SK-N-SH (cell line): ENCODE data around the gene LRRC2. TPM values are rescaled to one million over a fixed set of nuclear protein-coding genes. Genes with fewer than 3 reads are reported as not detected.

ENCODE experiments used
- CTCF ChIA-PET: fragments of 300-600, 350-600 bp; formaldehyde crosslinking; extraction: SDS; loops from one replicate; lab custom pipeline; 2021; lab: Yijun Ruan, JAX
- POLR2A ChIA-PET: fragments of 350-600 bp; sonication (Branson Sonifier 250); formaldehyde crosslinking; extraction: SDS; loops from one replicate; lab custom pipeline; 2020; ENCODE audit warnings: antibody characterized with exemption, inconsistent platforms; lab: Yijun Ruan, JAX
- DNase-seq: peaks from one replicate; pipeline ENCODE4 v3.0.0; 2012
- H2AFZ ChIP-seq: fragments of 200-600 bp; sonication (generic); 2 replicates; pipeline ENCODE4 v1.8.1; 2016; ENCODE audit warnings: antibody characterized with exemption, mild to moderate bottlenecking, low read depth
- H3F3A ChIP-seq: fragments of 200-600 bp; sonication (generic); replicated peaks from 2 replicates; pipeline ENCODE3; 2016; ENCODE audit warnings: antibody characterized with exemption, mild to moderate bottlenecking; ENCODE audit not compliant: insufficient read depth
- H3K27ac ChIP-seq, 2 experiments: fragments of 200-500 bp in 1 of 2; fragments of 200-600 bp in 1 of 2; sonication (Bioruptor generic) in 1 of 2; sonication (generic), shearing (Covaris generic) in 1 of 2; 2 replicates each; pipeline versions ENCODE4 v1.5.1 to v1.6.1; 2014 to 2016; ENCODE audit warnings: low read depth in 2 of 2, inconsistent platforms in 1 of 2, low read length in 1 of 2, mild to moderate bottlenecking in 1 of 2, mixed read lengths in 1 of 2
- H3K27me3 ChIP-seq: fragments of 200-600 bp; sonication (generic), shearing (Covaris generic); 2 replicates; pipeline ENCODE4 v1.6.1; 2016; ENCODE audit warnings: mixed run types; ENCODE audit not compliant: insufficient read depth
- H3K36me3 ChIP-seq, 2 experiments: fragments of 200-500 bp in 1 of 2; fragments of 200-600 bp in 1 of 2; sonication (Bioruptor generic) in 1 of 2; sonication (generic) in 1 of 2; replicated peaks in 1 of 2; 2 replicates each; pipeline versions ENCODE3 to v1.5.1; 2014 to 2016; ENCODE audit warnings: low read length in 1 of 2, mild to moderate bottlenecking in 1 of 2; ENCODE audit not compliant: insufficient read depth in 2 of 2, control insufficient read depth in 1 of 2
- H3K4me1 ChIP-seq, 2 experiments: fragments of 200-500 bp in 1 of 2; fragments of 200-600 bp in 1 of 2; sonication (Bioruptor generic) in 1 of 2; sonication (generic), shearing (Covaris generic) in 1 of 2; 2 replicates each; pipeline versions ENCODE4 v1.5.1 to v1.6.1; 2014 to 2016; ENCODE audit warnings: low read depth in 1 of 2, low read length in 1 of 2, mixed run types in 1 of 2; ENCODE audit not compliant: insufficient read depth in 2 of 2, control insufficient read depth in 1 of 2
- H3K4me2 ChIP-seq: fragments of 200-600 bp; sonication (generic), shearing (Covaris generic); 2 replicates; pipeline ENCODE4 v1.6.1; 2017; ENCODE audit warnings: mixed run types
- H3K4me3 ChIP-seq, 2 experiments: fragments of 200-500 bp in 1 of 2; fragments of 200-600 bp in 1 of 2; sonication (Bioruptor generic) in 1 of 2; sonication (generic), shearing (Covaris generic) in 1 of 2; 2 replicates each; pipeline versions ENCODE4 v1.5.1 to v1.8.1; 2014 to 2016; ENCODE audit warnings: low read depth in 2 of 2, inconsistent platforms in 1 of 2, low read length in 1 of 2, mild to moderate bottlenecking in 1 of 2, mixed read lengths in 1 of 2, moderate library complexity in 1 of 2
- H3K79me2 ChIP-seq: fragments of 200-600 bp; sonication (generic); 2 replicates; pipeline ENCODE4 v1.8.1; 2017; ENCODE audit warnings: mild to moderate bottlenecking; ENCODE audit not compliant: insufficient read depth
- H3K9ac ChIP-seq: fragments of 200-600 bp; sonication (generic); 2 replicates; pipeline ENCODE4 v1.6.1; 2017; ENCODE audit warnings: mixed run types
- H3K9me2 ChIP-seq: fragments of 200-600 bp; sonication (generic); 2 replicates; pipeline ENCODE4 v1.6.1; 2017; ENCODE audit warnings: mixed run types
- H3K9me3 ChIP-seq: fragments of 200-600 bp; sonication (generic); 2 replicates; pipeline ENCODE4 v1.6.1; 2017; ENCODE audit warnings: mixed run types, mild to moderate bottlenecking, moderate library complexity
- H4K20me1 ChIP-seq: fragments of 200-600 bp; sonication (generic); 2 replicates; pipeline ENCODE4 v1.6.1; 2017; ENCODE audit warnings: mild to moderate bottlenecking, mixed run types; ENCODE audit not compliant: insufficient read depth
- CHD2 ChIP-seq: fragments of 150-350 bp; IDR thresholded peaks from 2 replicates; pipeline ENCODE4 v1.6.1; 2018; ENCODE audit warnings: low read length; ENCODE audit not compliant: partially characterized antibody
- ELF1 ChIP-seq: IDR thresholded peaks from 2 replicates; pipeline ENCODE4 v1.4.0; 2012
- EP300 ChIP-seq, 2 experiments: IDR thresholded peaks; 2 replicates each; pipeline versions ENCODE4 v1.4.0 to v1.6.1; 2012; ENCODE audit warnings: borderline replicate concordance in 1 of 2, low read depth in 1 of 2, low read length in 1 of 2
- EZH2phosphoT487 ChIP-seq: fragments of 200-600 bp; sonication (generic); IDR thresholded peaks from 2 replicates; pipeline ENCODE4 v1.6.1; 2017; ENCODE audit warnings: low read depth, mixed run types, mild to moderate bottlenecking, antibody characterized with exemption, moderate library complexity, borderline replicate concordance
- FOSL2 ChIP-seq: IDR thresholded peaks from 2 replicates; pipeline ENCODE4 v1.4.0; 2012; ENCODE audit warnings: low read depth, mild to moderate bottlenecking, moderate library complexity, borderline replicate concordance
- GATA2 ChIP-seq: sonication (generic); formaldehyde crosslinking; IDR thresholded peaks from 2 replicates; pipeline ENCODE4 v1.5.0; 2020; ENCODE audit warnings: mild to moderate bottlenecking, missing genetic modification reagents
- NRF1 ChIP-seq: IDR thresholded peaks from 2 replicates; pipeline ENCODE4 v1.6.1; 2012; ENCODE audit warnings: low read depth, mild to moderate bottlenecking, low read length
- POLR2AphosphoS5 ChIP-seq: IDR thresholded peaks from 2 replicates; pipeline ENCODE4 v1.6.1; 2012; ENCODE audit warnings: low read depth, low read length
- SIN3A ChIP-seq: IDR thresholded peaks from 2 replicates; pipeline ENCODE4 v1.6.1; 2012; ENCODE audit warnings: low read depth, mild to moderate bottlenecking, low read length, moderate library complexity, borderline replicate concordance
- TAF1 ChIP-seq: IDR thresholded peaks from 2 replicates; pipeline ENCODE4 v1.6.1; 2012; ENCODE audit warnings: low read depth, mild to moderate bottlenecking, low read length, moderate library complexity, borderline replicate concordance
- TEAD4 ChIP-seq: IDR thresholded peaks from 2 replicates; pipeline ENCODE4 v1.4.0; 2012; ENCODE audit warnings: mild to moderate bottlenecking, borderline replicate concordance; ENCODE audit not compliant: insufficient read depth
- WGBS: methylation state at CpG from one replicate; pipeline ENCODE4 v1.1.6; 2017; ENCODE audit warnings: low lambda C conversion rate; 5-methylcytosine and 5-hydroxymethylcytosine counted together
- polyA plus RNA-seq, 3 experiments: library from polyadenylated mRNA; depleted of rRNA; stranded (reverse); fragments of >200 nt; gene quantifications; 2 replicates each; pipeline ENCODE4 v1.2.3, GENCODE V29; 2012
- TF ChIP-seq, protein P1 (sequence below): IDR thresholded peaks from 2 replicates; pipeline ENCODE4 v1.4.0; 2012; ENCODE audit warnings: low read depth
- TF ChIP-seq, protein P2 (sequence below): IDR thresholded peaks from 2 replicates; pipeline ENCODE4; 2012
- TF ChIP-seq, protein P3 (sequence below): IDR thresholded peaks from 2 replicates; pipeline ENCODE4 v1.4.0; 2012; ENCODE audit warnings: low read depth, borderline replicate concordance
- TF ChIP-seq, protein P4 (sequence below): fragments of 200-600 bp; sonication (generic); IDR thresholded peaks from 2 replicates; pipeline ENCODE4 v1.6.1; 2017; ENCODE audit warnings: antibody characterized with exemption, mild to moderate bottlenecking, moderate library complexity
- TF ChIP-seq, protein P5 (sequence below): fragments of 150-350 bp; IDR thresholded peaks from 2 replicates; pipeline ENCODE4 v1.6.1; 2016; ENCODE audit warnings: mild to moderate bottlenecking, low read depth, low read length
- TF ChIP-seq, protein P6 (sequence below): IDR thresholded peaks from 2 replicates; pipeline ENCODE4 v1.4.0; 2012; ENCODE audit warnings: low read depth, borderline replicate concordance

Gene LRRC2
- polyA plus RNA-seq, 1 of the 3 experiments (the other 2 are of a cell fraction), result 0.13 TPM

DNA sequence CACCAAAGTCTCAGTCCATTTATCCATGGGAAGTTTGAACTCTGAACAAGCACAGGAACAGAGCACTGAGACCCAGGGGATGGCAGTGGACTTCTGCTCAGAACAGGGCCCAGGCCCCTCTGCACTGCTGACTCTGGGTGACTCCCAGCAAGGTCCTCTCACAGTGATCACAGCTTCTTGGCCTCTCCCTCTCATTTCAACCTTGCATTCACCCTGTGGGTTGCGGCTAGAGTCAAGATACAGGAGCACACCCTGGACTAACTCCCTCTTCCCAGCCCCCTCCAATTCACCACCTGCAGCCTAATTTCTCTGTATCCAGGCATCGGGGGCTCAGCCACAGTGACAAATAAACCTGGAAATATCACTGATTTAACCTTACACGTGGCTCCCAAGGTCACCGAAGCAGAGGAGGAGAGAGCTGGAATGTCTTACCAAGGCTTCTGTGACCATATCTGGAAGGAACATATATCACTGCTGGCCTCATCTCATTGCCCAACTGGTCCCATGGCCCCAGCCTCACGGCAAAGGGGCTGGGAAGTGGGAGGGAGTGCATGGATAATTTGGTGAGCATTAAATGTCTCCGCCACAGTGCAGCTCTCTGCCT is 67.1 kb downstream of the LRRC2 start:
- TF ChIP-seq SIN3A (no peak), TAF1 (no peak), ELF1 (no peak), TEAD4 (no peak)
- TF ChIP-seq, protein P1, sequence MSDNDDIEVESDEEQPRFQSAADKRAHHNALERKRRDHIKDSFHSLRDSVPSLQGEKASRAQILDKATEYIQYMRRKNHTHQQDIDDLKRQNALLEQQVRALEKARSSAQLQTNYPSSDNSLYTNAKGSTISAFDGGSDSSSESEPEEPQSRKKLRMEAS, result no peak
- TF ChIP-seq, protein P2, sequence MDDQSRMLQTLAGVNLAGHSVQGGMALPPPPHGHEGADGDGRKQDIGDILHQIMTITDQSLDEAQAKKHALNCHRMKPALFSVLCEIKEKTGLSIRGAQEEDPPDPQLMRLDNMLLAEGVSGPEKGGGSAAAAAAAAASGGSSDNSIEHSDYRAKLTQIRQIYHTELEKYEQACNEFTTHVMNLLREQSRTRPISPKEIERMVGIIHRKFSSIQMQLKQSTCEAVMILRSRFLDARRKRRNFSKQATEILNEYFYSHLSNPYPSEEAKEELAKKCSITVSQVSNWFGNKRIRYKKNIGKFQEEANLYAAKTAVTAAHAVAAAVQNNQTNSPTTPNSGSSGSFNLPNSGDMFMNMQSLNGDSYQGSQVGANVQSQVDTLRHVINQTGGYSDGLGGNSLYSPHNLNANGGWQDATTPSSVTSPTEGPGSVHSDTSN, result no peak
- TF ChIP-seq, protein P3, sequence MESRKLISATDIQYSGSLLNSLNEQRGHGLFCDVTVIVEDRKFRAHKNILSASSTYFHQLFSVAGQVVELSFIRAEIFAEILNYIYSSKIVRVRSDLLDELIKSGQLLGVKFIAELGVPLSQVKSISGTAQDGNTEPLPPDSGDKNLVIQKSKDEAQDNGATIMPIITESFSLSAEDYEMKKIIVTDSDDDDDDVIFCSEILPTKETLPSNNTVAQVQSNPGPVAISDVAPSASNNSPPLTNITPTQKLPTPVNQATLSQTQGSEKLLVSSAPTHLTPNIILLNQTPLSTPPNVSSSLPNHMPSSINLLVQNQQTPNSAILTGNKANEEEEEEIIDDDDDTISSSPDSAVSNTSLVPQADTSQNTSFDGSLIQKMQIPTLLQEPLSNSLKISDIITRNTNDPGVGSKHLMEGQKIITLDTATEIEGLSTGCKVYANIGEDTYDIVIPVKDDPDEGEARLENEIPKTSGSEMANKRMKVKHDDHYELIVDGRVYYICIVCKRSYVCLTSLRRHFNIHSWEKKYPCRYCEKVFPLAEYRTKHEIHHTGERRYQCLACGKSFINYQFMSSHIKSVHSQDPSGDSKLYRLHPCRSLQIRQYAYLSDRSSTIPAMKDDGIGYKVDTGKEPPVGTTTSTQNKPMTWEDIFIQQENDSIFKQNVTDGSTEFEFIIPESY, result no peak
- H3K27me3 ChIP-seq, result no peaks in the 10 kb centered on the region
- no peaks in the 10 kb centered on the region for H3K79me2 ChIP-seq
- H3K9me3 ChIP-seq, result no peaks in the 10 kb centered on the region
- peaks cover 0 to 6% of the 10 kb centered on the region in 2 experiments; a peak in 1 of 4 replicates for H3K4me1 ChIP-seq
- H3K36me3 ChIP-seq, result no peaks in the 10 kb centered on the region
- no peak overlapping the region for H3K9ac ChIP-seq
- no peak for DNase-seq
- H2AFZ ChIP-seq, result no peak overlapping the region
- ChIA-PET POLR2A (no interaction called here), CTCF (interaction anchor here (1.3 to 8.7 kb wide), 3 partner anchors 12 to 60 kb away, joined by 4 to 108 read pairs (median 7); no protein-coding TSS in a partner anchor)
- no peak overlapping the region for H3K27ac ChIP-seq
- no peak overlapping the region for H3K4me3 ChIP-seq
- H3K4me2 ChIP-seq, result no peak overlapping the region
- H3K9me2 ChIP-seq, result no peaks in the 10 kb centered on the region
- 65% methylated on average over 5 of the region's 6 CpGs for WGBS
- no peaks in the 10 kb centered on the region for H3F3A ChIP-seq
- H4K20me1 ChIP-seq, result no peaks in the 10 kb centered on the region

- 47% methylated on average over 9 of the region's 9 CpGs for WGBS
- Histone ChIP-seq H3K9me3 (no peaks in the 10 kb centered on the region), H3K79me2 (no peaks in the 10 kb centered on the region), H3K9ac (no peak within 1 kb of the TSS), H3K27ac (no peak within 1 kb of the TSS), H3F3A (no peaks in the 10 kb centered on the region), H2AFZ (no peak within 1 kb of the TSS), H3K4me1 (peaks cover 0 to 3% of the 10 kb centered on the region in 2 experiments; a peak in 1 of 4 replicates), H3K4me2 (no peak within 1 kb of the TSS), H4K20me1 (no peaks in the 10 kb centered on the region), H3K27me3 (no peaks in the 10 kb centered on the region), H3K36me3 (no peaks in the 10 kb centered on the region), H3K9me2 (no peaks in the 10 kb centered on the region), H3K4me3 (no peak within 1 kb of the TSS)
- ChIA-PET CTCF (interaction anchor here (1.1 to 8.7 kb wide), 2 partner anchors 11 to 70 kb away, joined by 4 to 108 read pairs; no protein-coding TSS in a partner anchor), POLR2A (no interaction called here)
- no peak for DNase-seq
- TF ChIP-seq EP300 (IDR thresholded peaks at IDR 0.05; ENCODE audit: borderline replicate concordance in 1 of 2, low read depth in 1 of 2, low read length in 1 of 2) (no peak), FOSL2 (no peak), GATA2 (CRISPR knock-in tag) (no peak), NRF1 (no peak), CHD2 (no peak), TEAD4 (no peak), EZH2phosphoT487 (no peak), ELF1 (no peak), POLR2AphosphoS5 (no peak), TAF1 (no peak), SIN3A (no peak)
- TF ChIP-seq, protein P4, sequence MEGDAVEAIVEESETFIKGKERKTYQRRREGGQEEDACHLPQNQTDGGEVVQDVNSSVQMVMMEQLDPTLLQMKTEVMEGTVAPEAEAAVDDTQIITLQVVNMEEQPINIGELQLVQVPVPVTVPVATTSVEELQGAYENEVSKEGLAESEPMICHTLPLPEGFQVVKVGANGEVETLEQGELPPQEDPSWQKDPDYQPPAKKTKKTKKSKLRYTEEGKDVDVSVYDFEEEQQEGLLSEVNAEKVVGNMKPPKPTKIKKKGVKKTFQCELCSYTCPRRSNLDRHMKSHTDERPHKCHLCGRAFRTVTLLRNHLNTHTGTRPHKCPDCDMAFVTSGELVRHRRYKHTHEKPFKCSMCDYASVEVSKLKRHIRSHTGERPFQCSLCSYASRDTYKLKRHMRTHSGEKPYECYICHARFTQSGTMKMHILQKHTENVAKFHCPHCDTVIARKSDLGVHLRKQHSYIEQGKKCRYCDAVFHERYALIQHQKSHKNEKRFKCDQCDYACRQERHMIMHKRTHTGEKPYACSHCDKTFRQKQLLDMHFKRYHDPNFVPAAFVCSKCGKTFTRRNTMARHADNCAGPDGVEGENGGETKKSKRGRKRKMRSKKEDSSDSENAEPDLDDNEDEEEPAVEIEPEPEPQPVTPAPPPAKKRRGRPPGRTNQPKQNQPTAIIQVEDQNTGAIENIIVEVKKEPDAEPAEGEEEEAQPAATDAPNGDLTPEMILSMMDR, result no peak
- TF ChIP-seq, protein P5, sequence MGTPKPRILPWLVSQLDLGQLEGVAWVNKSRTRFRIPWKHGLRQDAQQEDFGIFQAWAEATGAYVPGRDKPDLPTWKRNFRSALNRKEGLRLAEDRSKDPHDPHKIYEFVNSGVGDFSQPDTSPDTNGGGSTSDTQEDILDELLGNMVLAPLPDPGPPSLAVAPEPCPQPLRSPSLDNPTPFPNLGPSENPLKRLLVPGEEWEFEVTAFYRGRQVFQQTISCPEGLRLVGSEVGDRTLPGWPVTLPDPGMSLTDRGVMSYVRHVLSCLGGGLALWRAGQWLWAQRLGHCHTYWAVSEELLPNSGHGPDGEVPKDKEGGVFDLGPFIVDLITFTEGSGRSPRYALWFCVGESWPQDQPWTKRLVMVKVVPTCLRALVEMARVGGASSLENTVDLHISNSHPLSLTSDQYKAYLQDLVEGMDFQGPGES, result no peak
- TF ChIP-seq, protein P6, sequence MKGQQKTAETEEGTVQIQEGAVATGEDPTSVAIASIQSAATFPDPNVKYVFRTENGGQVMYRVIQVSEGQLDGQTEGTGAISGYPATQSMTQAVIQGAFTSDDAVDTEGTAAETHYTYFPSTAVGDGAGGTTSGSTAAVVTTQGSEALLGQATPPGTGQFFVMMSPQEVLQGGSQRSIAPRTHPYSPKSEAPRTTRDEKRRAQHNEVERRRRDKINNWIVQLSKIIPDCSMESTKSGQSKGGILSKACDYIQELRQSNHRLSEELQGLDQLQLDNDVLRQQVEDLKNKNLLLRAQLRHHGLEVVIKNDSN, result no peak
These were observed 68.4 kb downstream of the LRRC2 start, which contains the start of gene RTP3 for GRCh38 chr3:46497556-46498265. TSS of gene RTP3 (plus strand) at chr3:46497976. CDS start at chr3:46498063, 87 bp downstream.
